Type B pancreatic cell (in vitro differentiated cells): ENCODE measurements around the gene SCNN1B. TPM values are rescaled to one million over a fixed set of nuclear protein-coding genes. Genes with fewer than 3 reads are reported as not detected.

Source experiments
- DNase-seq: peaks from one replicate; pipeline ENCODE4 v3.0.0; 2021; ENCODE audit warnings: mixed read lengths; ENCODE audit not compliant: unreplicated experiment; ENCODE audit errors: extremely low spot score
- H3K27ac Mint-ChIP-seq: 2 replicates; pipeline ENCODE4 v1.8.0; 2021; ENCODE audit warnings: mild to moderate bottlenecking, mixed read lengths
- H3K27me3 Mint-ChIP-seq: 2 replicates; pipeline ENCODE4 v1.8.0; 2021; ENCODE audit warnings: mixed read lengths
- H3K36me3 Mint-ChIP-seq: 2 replicates; pipeline ENCODE4 v1.8.0; 2021; ENCODE audit warnings: mixed read lengths
- H3K4me1 Mint-ChIP-seq: one replicate; pipeline ENCODE4 v1.8.0; 2021; ENCODE audit warnings: mixed read lengths; ENCODE audit not compliant: unreplicated experiment
- H3K4me3 Mint-ChIP-seq: 2 replicates; pipeline ENCODE4 v1.8.0; 2021; ENCODE audit warnings: mild to moderate bottlenecking, mixed read lengths
- H3K9me3 Mint-ChIP-seq: 2 replicates; pipeline ENCODE4 v1.8.0; 2021; ENCODE audit warnings: mixed read lengths
- CTCF ChIP-seq: fragments of 200-600 bp; sonication (generic); conservative IDR thresholded peaks from 2 replicates; pipeline ENCODE4 v1.5.0; 2021; ENCODE audit warnings: antibody characterized with exemption, mild to moderate bottlenecking
- total RNA-seq: library from RNA; stranded (reverse); gene quantifications from 2 replicates; pipeline ENCODE4 v1.2.1, GENCODE V29; 2021; ENCODE audit warnings: low replicate concordance

The SCNN1B gene
- total RNA-seq, 1 donor from 2014 or later: 4.3 TPM

- Mint-ChIP-seq H3K4me1 (peaks cover 13% of the 10 kb centered on the region), H3K36me3 (peaks cover 40% of the 10 kb centered on the region), H3K27ac (no peak overlapping the region), H3K4me3 (no peak overlapping the region), H3K9me3 (no peaks in the 10 kb centered on the region), H3K27me3 (no peaks in the 10 kb centered on the region)
- no peak for TF ChIP-seq CTCF
- DNase-seq: no peak
These were observed 104.6 kb downstream of the SCNN1B start for GRCh38 chr16:23406546-23407240.

DNA sequence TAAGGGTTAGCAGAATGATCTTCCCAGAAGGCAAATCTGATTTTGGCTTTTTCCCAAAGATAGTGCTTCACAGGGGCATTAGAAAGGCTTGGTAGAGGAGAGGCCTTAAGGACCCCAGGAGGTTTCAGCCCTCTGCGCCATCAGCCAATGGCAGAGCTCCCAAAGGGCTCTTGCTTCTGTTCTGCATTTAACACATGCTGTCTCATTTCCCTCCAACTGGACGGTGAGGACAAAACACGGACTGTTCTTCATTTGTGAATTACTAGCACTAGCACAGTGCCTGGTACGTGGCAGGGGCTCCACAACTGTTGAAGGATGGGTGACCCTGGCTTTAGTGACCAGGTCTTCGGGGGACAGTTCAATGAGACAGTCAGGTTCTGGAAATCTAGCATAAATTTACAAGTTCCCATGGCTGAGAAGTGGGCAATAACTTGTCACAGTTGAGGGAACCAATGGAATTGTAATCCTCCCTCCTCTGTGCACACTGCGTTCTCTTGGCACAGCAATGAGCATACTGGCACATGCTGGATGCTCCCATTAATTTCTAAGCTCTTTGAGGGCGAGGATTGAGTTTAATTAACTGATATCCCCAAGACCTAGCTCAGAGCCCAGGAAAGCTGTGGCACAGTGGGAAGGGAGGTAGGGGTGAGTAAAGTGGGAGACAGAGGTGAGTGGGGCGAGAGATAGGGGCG lies 105.5 kb downstream of the SCNN1B start:
- Mint-ChIP-seq H3K4me3 (no peak overlapping the region), H3K9me3 (no peaks in the 10 kb centered on the region), H3K27me3 (no peaks in the 10 kb centered on the region), H3K4me1 (peaks cover 13% of the 10 kb centered on the region), H3K36me3 (peaks cover 37% of the 10 kb centered on the region), H3K27ac (no peak overlapping the region)
- no peak for TF ChIP-seq CTCF
- no peak for DNase-seq

DNA sequence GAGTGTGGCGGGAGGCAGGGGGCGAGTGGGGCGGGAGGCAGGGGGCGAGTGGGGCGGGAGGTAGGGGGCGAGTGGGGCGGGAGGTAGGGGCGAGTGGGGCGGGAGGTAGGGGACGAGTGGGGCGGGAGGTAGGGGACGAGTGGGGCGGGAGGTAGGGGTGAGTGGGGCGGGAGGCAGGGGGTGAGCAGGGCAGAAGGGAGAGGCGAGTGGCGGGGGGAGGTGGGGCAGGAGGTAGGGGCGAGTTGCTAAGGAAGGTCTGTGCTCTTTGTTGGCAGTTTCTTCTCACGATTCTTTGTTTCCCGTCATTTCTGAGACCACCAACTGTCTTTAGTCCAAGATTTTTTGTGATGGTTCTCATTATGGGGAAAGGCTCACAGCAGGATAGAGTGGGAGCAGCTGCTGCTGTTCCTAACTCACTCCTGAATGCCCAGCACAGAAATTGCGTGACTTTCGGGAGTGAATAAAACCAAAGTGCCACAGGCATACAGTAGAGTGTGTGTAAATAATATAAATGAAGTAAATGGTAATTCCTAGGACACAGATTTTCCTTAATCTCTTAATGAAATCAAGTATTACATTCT lies 106.2 kb downstream of the SCNN1B start:
- no peaks in the 10 kb centered on the region for H3K27me3 Mint-ChIP-seq
- H3K27ac Mint-ChIP-seq: no peak overlapping the region
- H3K9me3 Mint-ChIP-seq: no peaks in the 10 kb centered on the region
- H3K4me3 Mint-ChIP-seq: no peak overlapping the region
- peaks cover 32% of the 10 kb centered on the region for H3K36me3 Mint-ChIP-seq
- no peak for TF ChIP-seq CTCF
- peaks cover 13% of the 10 kb centered on the region for H3K4me1 Mint-ChIP-seq
- DNase-seq: no peak

GRCh38 chr16:23408823-23409298 lies 106.8 kb downstream of the SCNN1B start:
- Mint-ChIP-seq H3K9me3 (no peaks in the 10 kb centered on the region), H3K4me3 (no peak overlapping the region), H3K27ac (no peak overlapping the region), H3K27me3 (no peaks in the 10 kb centered on the region), H3K36me3 (peaks cover 33% of the 10 kb centered on the region), H3K4me1 (peaks cover 13% of the 10 kb centered on the region)
- no peak for TF ChIP-seq CTCF
- DNase-seq: no peak

DNA sequence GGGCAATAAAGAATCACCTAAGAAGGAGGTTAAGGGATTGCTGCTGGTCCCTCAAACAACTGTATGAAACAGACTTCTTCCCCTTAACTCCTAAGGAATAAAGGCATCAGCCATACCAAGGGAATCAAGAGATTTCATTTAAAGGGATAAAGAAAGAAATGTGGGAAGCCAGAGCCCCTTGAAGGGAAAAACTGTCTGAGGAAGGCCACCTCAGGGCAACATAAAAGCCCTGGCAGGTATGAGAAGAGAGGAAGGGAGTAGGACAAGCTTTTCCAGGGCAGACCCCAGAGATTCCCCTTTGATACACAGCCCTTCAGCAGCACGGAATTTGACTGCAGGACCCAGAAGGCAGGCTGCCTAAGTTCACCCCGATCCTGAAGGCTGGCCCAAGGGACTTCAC lies 107.4 kb downstream of the SCNN1B start:
- DNase-seq: no peak
- no peak for TF ChIP-seq CTCF
- Mint-ChIP-seq H3K27me3 (no peaks in the 10 kb centered on the region), H3K4me3 (no peak overlapping the region), H3K9me3 (no peaks in the 10 kb centered on the region), H3K4me1 (peaks cover 13% of the 10 kb centered on the region), H3K27ac (no peak overlapping the region), H3K36me3 (peaks cover 33% of the 10 kb centered on the region)
